Activated naive CD4-positive, alpha-beta T cell treated with anti-CD3 and anti-CD28 coated beads, Interleukin-2, amount 10 ng/mL, durations not matched to agents 7 days and 5 days (primary cell): ENCODE measurements around the gene OR4N2.
"Not testable (repeated sequence)": the region's sequence is repeated elsewhere in the genome, so short reads cannot be mapped to it uniquely, and the experiment has no call there.

Experiments
- CTCF ChIA-PET: fragments of 350-600 bp; sonication (Branson Sonifier 250); formaldehyde crosslinking; loops from one replicate; lab custom pipeline; 2021; ENCODE audit warnings: antibody characterized with exemption; lab: Charles Lee
- DNase-seq: peaks from one replicate; pipeline ENCODE4 v3.0.0-alpha.2; 2020
- H3K27ac Mint-ChIP-seq: one replicate; pipeline ENCODE4 v1.8.0; 2021; ENCODE audit warnings: mild to moderate bottlenecking, moderate library complexity, mixed read lengths
- H3K27me3 Mint-ChIP-seq: one replicate; pipeline ENCODE4 v1.8.0; 2021; ENCODE audit warnings: mild to moderate bottlenecking, mixed read lengths
- H3K36me3 Mint-ChIP-seq: one replicate; pipeline ENCODE4 v1.8.0; 2021; ENCODE audit warnings: mixed read lengths
- H3K4me1 Mint-ChIP-seq: one replicate; pipeline ENCODE4 v1.8.0; 2021; ENCODE audit warnings: mixed read lengths
- H3K4me3 Mint-ChIP-seq: one replicate; pipeline ENCODE4 v1.8.0; 2021; ENCODE audit warnings: mild to moderate bottlenecking, moderate library complexity, mixed read lengths
- H3K9me3 Mint-ChIP-seq: one replicate; pipeline ENCODE4 v1.8.0; 2021; ENCODE audit warnings: mixed read lengths

OR4N2 gene

GRCh38 chr14:19813171-19813920, 9.8 kb downstream of the OR4N2 start:
- DNase-seq, H3K36me3 Mint-ChIP-seq, H3K4me3 Mint-ChIP-seq, CTCF ChIA-PET, H3K27ac Mint-ChIP-seq, H3K4me1 Mint-ChIP-seq, H3K27me3 Mint-ChIP-seq, H3K9me3 Mint-ChIP-seq: not testable (repeated sequence)

GRCh38 chr14:19819879-19820278, 16.3 kb downstream of the OR4N2 start:
- H3K36me3 Mint-ChIP-seq, H3K27me3 Mint-ChIP-seq, H3K4me3 Mint-ChIP-seq, H3K27ac Mint-ChIP-seq, CTCF ChIA-PET, DNase-seq, H3K4me1 Mint-ChIP-seq: not testable (repeated sequence)
- H3K9me3 Mint-ChIP-seq, result peaks cover 14% of the 10 kb centered on the region

GRCh38 chr14:19821016-19821415, 17.4 kb downstream of the OR4N2 start:
- H3K4me3 Mint-ChIP-seq, H3K27me3 Mint-ChIP-seq, H3K4me1 Mint-ChIP-seq, H3K36me3 Mint-ChIP-seq, DNase-seq, H3K27ac Mint-ChIP-seq, CTCF ChIA-PET: not testable (repeated sequence)
- peaks cover 14% of the 10 kb centered on the region for H3K9me3 Mint-ChIP-seq

GRCh38 chr14:19823178-19823577, 19.6 kb downstream of the OR4N2 start:
- CTCF ChIA-PET, result no interaction called here
- Mint-ChIP-seq H3K4me3 (no peak overlapping the region), H3K9me3 (peaks cover 14% of the 10 kb centered on the region), H3K27ac (no peak overlapping the region), H3K27me3 (no peaks in the 10 kb centered on the region), H3K4me1 (no peaks in the 10 kb centered on the region), H3K36me3 (no peaks in the 10 kb centered on the region)
- DNase-seq, result no peak

- H3K27me3 Mint-ChIP-seq, result no peaks in the 10 kb centered on the region
- H3K4me3 Mint-ChIP-seq, result no peak overlapping the region
- no peak for DNase-seq
- H3K36me3 Mint-ChIP-seq, result no peaks in the 10 kb centered on the region
- CTCF ChIA-PET, result no interaction called here
- H3K4me1 Mint-ChIP-seq, result no peaks in the 10 kb centered on the region
- no peak overlapping the region for H3K27ac Mint-ChIP-seq
- peaks cover 10% of the 10 kb centered on the region for H3K9me3 Mint-ChIP-seq
Measured at GRCh38 chr14:19823765-19824164, 20.2 kb downstream of the OR4N2 start.

- H3K27ac Mint-ChIP-seq, result not testable (repeated sequence)
Measured at GRCh38 chr14:19827626-19828244, 24.2 kb downstream of the OR4N2 start.

GRCh38 chr14:19828314-19828713, 24.7 kb downstream of the OR4N2 start:
- Mint-ChIP-seq H3K27ac (no peak overlapping the region), H3K36me3 (no peaks in the 10 kb centered on the region), H3K9me3 (no peaks in the 10 kb centered on the region), H3K4me3 (no peak overlapping the region), H3K27me3 (no peaks in the 10 kb centered on the region), H3K4me1 (no peaks in the 10 kb centered on the region)
- CTCF ChIA-PET, result no interaction called here
- DNase-seq, result no peak

More at GRCh38 chr14:19827626-19828244, 24.2 kb downstream of the OR4N2 start:
- CTCF ChIA-PET, H3K27me3 Mint-ChIP-seq, H3K36me3 Mint-ChIP-seq, DNase-seq, H3K4me3 Mint-ChIP-seq, H3K4me1 Mint-ChIP-seq, H3K9me3 Mint-ChIP-seq: not testable (repeated sequence)

GRCh38 chr14:19834203-19834848, 30.8 kb downstream of the OR4N2 start:
- H3K36me3 Mint-ChIP-seq, H3K4me1 Mint-ChIP-seq, H3K9me3 Mint-ChIP-seq, H3K4me3 Mint-ChIP-seq, H3K27ac Mint-ChIP-seq, DNase-seq, H3K27me3 Mint-ChIP-seq, CTCF ChIA-PET: not testable (repeated sequence)

GRCh38 chr14:19838433-19838832, 34.9 kb downstream of the OR4N2 start:
- H3K4me3 Mint-ChIP-seq, result no peak overlapping the region
- H3K4me1 Mint-ChIP-seq, result no peaks in the 10 kb centered on the region
- H3K9me3 Mint-ChIP-seq, result no peaks in the 10 kb centered on the region
- no peak for DNase-seq
- H3K27me3 Mint-ChIP-seq, result no peaks in the 10 kb centered on the region
- no peaks in the 10 kb centered on the region for H3K36me3 Mint-ChIP-seq
- no peak overlapping the region for H3K27ac Mint-ChIP-seq
- CTCF ChIA-PET, result no interaction called here

GRCh38 chr14:19851365-19851764, 47.8 kb downstream of the OR4N2 start:
- Mint-ChIP-seq H3K27ac (no peak overlapping the region), H3K27me3 (no peaks in the 10 kb centered on the region), H3K9me3 (no peaks in the 10 kb centered on the region), H3K4me3 (no peak overlapping the region), H3K4me1 (no peaks in the 10 kb centered on the region), H3K36me3 (no peaks in the 10 kb centered on the region)
- CTCF ChIA-PET, result no interaction called here
- DNase-seq, result no peak

- H3K36me3 Mint-ChIP-seq, CTCF ChIA-PET, H3K4me1 Mint-ChIP-seq, H3K9me3 Mint-ChIP-seq, H3K4me3 Mint-ChIP-seq, H3K27ac Mint-ChIP-seq, H3K27me3 Mint-ChIP-seq, DNase-seq: not testable (repeated sequence)
Measured at GRCh38 chr14:19866061-19866669, 62.6 kb downstream of the OR4N2 start.

- CTCF ChIA-PET, result no interaction called here
- DNase-seq, result no peak
- Mint-ChIP-seq H3K4me1 (no peaks in the 10 kb centered on the region), H3K36me3 (no peaks in the 10 kb centered on the region), H3K4me3 (no peak overlapping the region), H3K27me3 (no peaks in the 10 kb centered on the region), H3K9me3 (no peaks in the 10 kb centered on the region), H3K27ac (no peak overlapping the region)
Measured at GRCh38 chr14:19873178-19873577, 69.6 kb downstream of the OR4N2 start.

- H3K9me3 Mint-ChIP-seq, result no peaks in the 10 kb centered on the region
- no peaks in the 10 kb centered on the region for H3K36me3 Mint-ChIP-seq
- CTCF ChIA-PET, result no interaction called here
- H3K27ac Mint-ChIP-seq, result no peak within 1 kb of the TSS
- DNase-seq, result no peak
- H3K4me3 Mint-ChIP-seq, result no peak within 1 kb of the TSS
- H3K27me3 Mint-ChIP-seq, result no peaks in the 10 kb centered on the region
- no peaks in the 10 kb centered on the region for H3K4me1 Mint-ChIP-seq
Measured at GRCh38 chr14:19874842-19875241, 71.3 kb downstream of the OR4N2 start, which contains the start of gene OR4K2. Gene OR4K2, plus strand, starts transcription at chr14:19875142. Its CDS starts 1,126 bp downstream, at chr14:19876268.

- Mint-ChIP-seq H3K36me3 (no peaks in the 10 kb centered on the region), H3K27me3 (no peaks in the 10 kb centered on the region), H3K27ac (no peak overlapping the region), H3K4me3 (no peak overlapping the region), H3K4me1 (no peaks in the 10 kb centered on the region), H3K9me3 (no peaks in the 10 kb centered on the region)
- DNase-seq, result no peak
- CTCF ChIA-PET, result interaction anchor here (0.6 to 1.2 kb wide), 2 partner anchors 106 to 187 kb away, joined by 3 read pairs; no protein-coding TSS in a partner anchor
Measured at GRCh38 chr14:19878029-19878642, 74.6 kb downstream of the OR4N2 start.
